Adipocyte (in vitro differentiated cells): ENCODE results near the gene FCN3.
A peak's percentile ranks its signal among the peaks of the same experiment; 100 is the strongest.

Source experiments
- DNase-seq: peaks from one replicate; pipeline ENCODE4 v3.0.0-alpha.2; 2015; ENCODE audit warnings: low read depth
- H3K27me3 ChIP-seq: replicated peaks from 2 replicates; pipeline ENCODE4 v1.7.0; 2013; ENCODE audit warnings: mild to moderate bottlenecking, low read length, moderate library complexity; ENCODE audit not compliant: control insufficient read depth, insufficient read depth
- H3K36me3 ChIP-seq: 2 replicates; pipeline ENCODE4 v1.7.0; 2013; ENCODE audit warnings: low read length, mild to moderate bottlenecking, moderate library complexity; ENCODE audit not compliant: control insufficient read depth, insufficient read depth, severe bottlenecking
- H3K4me1 ChIP-seq: 2 replicates; pipeline ENCODE4 v1.7.0; 2013; ENCODE audit warnings: mild to moderate bottlenecking, low read length, moderate library complexity; ENCODE audit not compliant: control insufficient read depth, insufficient read depth
- H3K4me3 ChIP-seq: 2 replicates; pipeline ENCODE4 v1.7.0; 2013; ENCODE audit warnings: mild to moderate bottlenecking, low read length, moderate library complexity
- H3K9ac ChIP-seq: 2 replicates; pipeline ENCODE4 v1.7.0; 2013; ENCODE audit warnings: mild to moderate bottlenecking, low read length, moderate library complexity
- H3K9me3 ChIP-seq: 2 replicates; pipeline ENCODE4 v1.7.0; 2013; ENCODE audit warnings: mild to moderate bottlenecking, low read length, moderate library complexity; ENCODE audit not compliant: control insufficient read depth

The FCN3 gene

DNA sequence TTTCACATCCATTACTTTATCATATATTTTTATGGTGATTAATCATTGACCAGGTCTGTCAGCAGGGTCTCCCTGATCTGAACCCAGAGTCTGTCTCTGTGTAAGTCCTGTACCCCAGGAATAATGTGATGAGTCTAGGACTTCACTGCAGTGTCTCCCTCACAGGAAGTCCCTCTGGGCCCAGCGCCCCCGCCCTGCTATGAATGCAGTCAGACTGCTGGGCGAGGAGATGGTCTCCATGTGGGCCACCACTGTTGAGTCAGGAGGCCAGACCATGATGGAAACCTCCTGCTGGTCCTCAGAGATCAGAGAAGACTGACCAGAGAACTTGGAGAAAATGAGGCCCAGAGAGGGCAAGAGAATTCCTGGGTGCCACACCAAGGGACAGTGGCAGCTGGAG is 43.2 kb downstream of the FCN3 start:
- H3K4me1 ChIP-seq = peaks cover 7% of the 10 kb centered on the region
- H3K27me3 ChIP-seq = no peaks in the 10 kb centered on the region
- H3K9me3 ChIP-seq = no peaks in the 10 kb centered on the region
- peaks cover 56% of the 10 kb centered on the region for H3K36me3 ChIP-seq
- H3K9ac ChIP-seq = no peak overlapping the region
- DNase-seq = no peak
- no peak overlapping the region for H3K4me3 ChIP-seq

DNA sequence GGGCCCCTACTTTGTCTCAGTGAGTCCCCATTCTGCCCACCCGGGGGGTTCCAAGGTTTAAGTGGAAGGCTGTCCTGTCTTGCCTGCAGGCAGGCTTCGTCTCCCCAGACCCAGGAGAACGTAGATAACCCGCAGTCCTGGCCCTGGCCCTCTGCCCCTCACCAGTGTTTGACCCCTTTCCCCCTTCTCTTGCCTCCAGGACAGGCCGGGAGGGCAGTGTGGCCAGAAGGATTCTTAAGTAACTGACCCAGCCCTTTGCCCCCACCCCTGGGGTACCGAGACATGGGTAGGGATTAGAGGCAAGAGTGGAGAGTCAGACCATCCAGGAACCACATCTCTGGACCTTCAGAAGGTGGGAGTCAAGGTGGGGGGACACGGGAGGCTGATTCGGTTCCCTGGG is 43.8 kb downstream of the FCN3 start:
- Histone ChIP-seq H3K9me3 (no peaks in the 10 kb centered on the region), H3K9ac (no peak overlapping the region), H3K27me3 (no peaks in the 10 kb centered on the region), H3K36me3 (peaks cover 58% of the 10 kb centered on the region), H3K4me3 (no peak overlapping the region), H3K4me1 (peaks cover 10% of the 10 kb centered on the region)
- no peak for DNase-seq

DNA sequence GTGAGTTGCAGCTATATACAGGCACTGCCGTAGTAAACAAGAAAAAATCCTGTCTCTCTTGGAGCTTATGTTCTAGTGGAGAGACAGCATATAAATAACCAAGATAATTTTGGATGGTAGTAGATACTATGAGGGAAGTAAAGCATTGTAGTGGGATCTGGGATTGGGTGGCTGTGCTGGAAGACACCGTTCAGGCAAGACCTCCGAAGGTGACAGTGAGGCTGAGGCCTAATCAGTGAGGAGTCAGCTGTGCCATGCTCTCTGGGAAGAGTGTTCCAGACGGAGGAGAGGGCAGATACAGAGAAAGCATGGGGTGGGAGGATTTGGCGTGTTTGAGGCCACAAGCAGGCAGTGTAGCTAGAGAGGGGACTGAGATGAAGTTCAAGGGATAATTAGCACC is 46.7 kb downstream of the FCN3 start:
- Histone ChIP-seq H3K9me3 (no peaks in the 10 kb centered on the region), H3K4me3 (no peak overlapping the region), H3K4me1 (peaks cover 18% of the 10 kb centered on the region), H3K9ac (no peak overlapping the region), H3K36me3 (peaks cover 46% of the 10 kb centered on the region), H3K27me3 (no peaks in the 10 kb centered on the region)
- no peak for DNase-seq

DNA sequence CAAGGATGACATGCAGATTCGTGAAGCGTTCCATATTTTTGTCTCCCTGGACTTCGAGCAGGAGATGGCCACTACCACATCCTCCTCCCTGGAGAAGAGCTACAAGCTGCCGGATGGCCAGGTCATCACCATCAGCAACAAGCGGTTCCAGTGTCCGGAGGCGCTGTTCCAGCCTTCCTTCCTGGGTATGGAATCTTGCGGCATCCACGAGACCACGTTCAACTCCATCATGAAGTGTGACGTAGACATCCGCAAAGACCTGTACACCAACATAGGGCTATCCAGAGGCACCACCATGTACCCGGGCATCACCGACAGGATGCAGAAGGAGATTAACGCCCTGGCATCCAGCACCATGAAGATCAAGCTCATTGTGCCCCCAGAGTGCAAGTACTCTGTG is 49.3 kb downstream of the FCN3 start:
- Histone ChIP-seq H3K4me3 (no peak overlapping the region), H3K9me3 (no peaks in the 10 kb centered on the region), H3K9ac (no peak overlapping the region), H3K27me3 (no peaks in the 10 kb centered on the region), H3K4me1 (peaks cover 24% of the 10 kb centered on the region), H3K36me3 (peaks cover 35% of the 10 kb centered on the region)
- DNase-seq = no peak

DNA sequence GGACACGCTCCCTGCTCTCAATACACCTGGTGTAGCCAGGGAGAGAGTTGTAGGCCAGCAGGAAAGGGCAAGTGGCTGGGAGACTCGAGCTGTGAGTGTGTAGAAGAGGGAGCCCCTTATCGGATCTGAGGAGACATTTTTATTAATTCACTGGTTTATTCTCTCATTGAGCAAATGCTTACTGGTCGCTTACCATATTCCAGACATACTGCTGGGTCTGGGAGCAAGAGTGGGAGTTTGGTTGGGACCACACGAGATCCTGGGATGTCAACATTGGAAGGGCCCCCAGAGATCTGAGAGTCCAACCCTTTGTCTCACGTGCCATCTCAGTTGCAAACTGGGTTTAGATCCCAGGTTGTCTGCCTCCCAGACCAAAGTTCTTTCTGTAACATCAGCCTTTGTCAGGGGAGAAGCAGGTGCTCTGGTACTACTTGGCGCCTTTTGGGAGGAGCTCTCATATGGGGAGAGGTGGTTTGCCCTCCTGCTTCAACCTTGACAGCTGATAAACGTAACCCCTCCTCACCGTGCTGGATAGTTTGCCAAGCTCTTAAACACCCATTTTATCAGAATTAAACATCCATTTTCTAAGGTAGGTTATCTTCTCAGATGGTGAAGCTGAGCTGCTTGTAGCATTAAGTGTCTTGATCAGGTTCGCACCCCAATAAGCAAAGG is 51.9 kb downstream of the FCN3 start:
- H3K9me3 ChIP-seq = no peaks in the 10 kb centered on the region
- H3K4me1 ChIP-seq = peaks cover 28% of the 10 kb centered on the region
- DNase-seq = peak; percentile 30
- H3K9ac ChIP-seq = peak overlapping the region; percentile 100
- H3K27me3 ChIP-seq = no peaks in the 10 kb centered on the region
- H3K4me3 ChIP-seq = peak overlapping the region; percentile 100
- peaks cover 30% of the 10 kb centered on the region for H3K36me3 ChIP-seq

DNA sequence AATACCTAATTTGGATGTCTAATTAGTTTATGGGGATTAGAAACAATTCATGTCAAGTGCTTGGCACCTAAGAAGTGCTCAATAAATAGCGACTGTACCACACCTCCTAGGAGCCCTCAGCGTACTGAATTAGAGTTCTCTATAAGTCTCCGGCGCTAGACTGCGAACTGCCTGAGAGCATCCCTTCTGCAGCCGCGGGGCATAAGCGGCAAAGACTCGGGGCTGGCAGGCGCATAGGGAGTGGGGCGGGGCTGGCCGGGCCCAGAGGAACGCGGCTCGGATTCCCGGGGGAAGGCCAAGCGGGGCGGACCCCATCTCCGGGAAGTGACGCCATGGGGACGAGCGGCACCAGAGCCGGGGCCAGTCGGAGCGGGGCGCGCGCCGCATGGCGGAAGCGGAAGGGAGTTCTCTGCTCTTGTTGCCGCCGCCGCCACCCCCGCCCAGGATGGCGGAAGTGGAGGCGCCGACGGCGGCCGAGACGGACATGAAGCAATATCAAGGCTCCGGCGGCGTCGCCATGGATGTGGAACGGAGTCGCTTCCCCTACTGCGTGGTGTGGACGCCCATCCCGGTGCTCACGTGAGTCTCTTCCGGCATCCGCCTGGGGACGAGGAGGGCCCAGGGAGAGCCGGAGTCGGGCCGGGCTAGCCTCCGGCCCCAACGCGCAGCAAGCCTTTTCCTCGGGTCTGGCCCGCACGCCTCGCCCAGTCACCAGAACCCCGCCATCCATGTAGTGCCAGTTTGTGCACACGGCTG is 52.6 kb downstream of the FCN3 start, which contains the start of gene TMEM222:
Gene TMEM222 (plus strand): TSS at position 351 of the 756 bp plus-strand sequence. CDS start 35 bp downstream, at position 386.
- H3K27me3 ChIP-seq = no peaks in the 10 kb centered on the region
- peak; percentile 99 for DNase-seq
- peak within 1 kb of the TSS; percentile 100 for H3K4me3 ChIP-seq
- H3K36me3 ChIP-seq = peaks cover 28% of the 10 kb centered on the region
- peak within 1 kb of the TSS; percentile 100 for H3K9ac ChIP-seq
- H3K4me1 ChIP-seq = peaks cover 27% of the 10 kb centered on the region
- no peaks in the 10 kb centered on the region for H3K9me3 ChIP-seq
